SK-N-MC (cell line): ENCODE measurements around the gene P2RY6.

ENCODE experiments used
- FOXP2 ChIP-seq: optimal IDR thresholded peaks from 2 replicates; pipeline ENCODE3; 2011; ENCODE audit warnings: mild to moderate bottlenecking, moderate library complexity; ENCODE audit not compliant: insufficient read depth; ENCODE audit errors: extremely low read length, control extremely low read depth
- POLR2AphosphoS5 ChIP-seq: IDR thresholded peaks from 2 replicates; pipeline ENCODE4 v1.6.1; 2012; ENCODE audit warnings: mild to moderate bottlenecking, low read depth, low read length, borderline replicate concordance

GRCh38 chr11:73297702-73298101, 25.6 kb downstream of the P2RY6 start:
- TF ChIP-seq POLR2AphosphoS5 (no peak), FOXP2 (no peak)
